ENCODE results near the gene ARHGAP10. TPM values are rescaled to one million over a fixed set of nuclear protein-coding genes. Genes with fewer than 3 reads are reported as not detected.

The ARHGAP10 gene
- polyA plus RNA-seq, 1 experiment, result 20.2 TPM

DNA sequence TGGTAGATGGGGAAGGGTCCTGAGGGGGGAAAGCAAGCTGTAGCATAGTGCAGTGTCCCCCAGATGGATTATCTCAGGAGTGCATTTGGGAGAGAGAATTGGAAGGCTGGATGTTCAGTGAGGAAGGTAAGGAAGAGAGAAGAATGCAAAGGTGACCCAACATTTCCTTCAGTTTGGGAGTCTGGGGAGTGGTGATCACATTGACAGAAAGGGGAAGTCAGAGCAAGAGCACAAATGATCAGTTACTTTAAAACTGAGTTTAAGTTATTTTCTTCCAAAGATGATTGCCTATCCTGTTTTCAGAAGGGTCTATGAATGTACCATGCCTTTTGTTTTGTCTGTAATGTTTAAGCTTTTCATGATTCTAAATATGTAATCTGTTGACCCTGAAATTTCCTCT lies 47.6 kb downstream of the ARHGAP10 start:
- TF ChIP-seq, protein P1, sequence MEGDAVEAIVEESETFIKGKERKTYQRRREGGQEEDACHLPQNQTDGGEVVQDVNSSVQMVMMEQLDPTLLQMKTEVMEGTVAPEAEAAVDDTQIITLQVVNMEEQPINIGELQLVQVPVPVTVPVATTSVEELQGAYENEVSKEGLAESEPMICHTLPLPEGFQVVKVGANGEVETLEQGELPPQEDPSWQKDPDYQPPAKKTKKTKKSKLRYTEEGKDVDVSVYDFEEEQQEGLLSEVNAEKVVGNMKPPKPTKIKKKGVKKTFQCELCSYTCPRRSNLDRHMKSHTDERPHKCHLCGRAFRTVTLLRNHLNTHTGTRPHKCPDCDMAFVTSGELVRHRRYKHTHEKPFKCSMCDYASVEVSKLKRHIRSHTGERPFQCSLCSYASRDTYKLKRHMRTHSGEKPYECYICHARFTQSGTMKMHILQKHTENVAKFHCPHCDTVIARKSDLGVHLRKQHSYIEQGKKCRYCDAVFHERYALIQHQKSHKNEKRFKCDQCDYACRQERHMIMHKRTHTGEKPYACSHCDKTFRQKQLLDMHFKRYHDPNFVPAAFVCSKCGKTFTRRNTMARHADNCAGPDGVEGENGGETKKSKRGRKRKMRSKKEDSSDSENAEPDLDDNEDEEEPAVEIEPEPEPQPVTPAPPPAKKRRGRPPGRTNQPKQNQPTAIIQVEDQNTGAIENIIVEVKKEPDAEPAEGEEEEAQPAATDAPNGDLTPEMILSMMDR (IDR thresholded peaks at IDR 0.05; ENCODE audit: insufficient read depth, low read depth, low read length), result no peak
- POLR2A ChIA-PET, result no interaction called here
- peaks cover 1% of the 10 kb centered on the region for H3K36me3 ChIP-seq (ENCODE audit: control insufficient read depth, insufficient read depth, low read length)
- no peak overlapping the region for H3K4me3 ChIP-seq (ENCODE audit: low read depth, low read length)
- H3K27me3 ChIP-seq (ENCODE audit: control insufficient read depth, insufficient read depth, low read length), result no peaks in the 10 kb centered on the region
- DNase-seq (ENCODE audit: low read depth), result no peak
- CTCF ChIA-PET, result interaction anchor here (1.5 kb wide), 1 partner anchor 88 kb away, joined by 4 read pairs; no protein-coding TSS in a partner anchor

GRCh38 chr4:147780137-147780777 lies 48.4 kb downstream of the ARHGAP10 start:
- no peak overlapping the region for H3K4me3 ChIP-seq (ENCODE audit: low read depth, low read length)
- H3K27me3 ChIP-seq (ENCODE audit: control insufficient read depth, insufficient read depth, low read length), result no peaks in the 10 kb centered on the region
- DNase-seq (ENCODE audit: low read depth), result no peak
- POLR2A ChIA-PET, result no interaction called here
- peaks cover 1% of the 10 kb centered on the region for H3K36me3 ChIP-seq (ENCODE audit: control insufficient read depth, insufficient read depth, low read length)
- CTCF ChIA-PET, result interaction anchor here (1.5 kb wide), 1 partner anchor 87 kb away, joined by 4 read pairs; no protein-coding TSS in a partner anchor
- TF ChIP-seq, protein P1 (IDR thresholded peaks at IDR 0.05; ENCODE audit: insufficient read depth, low read depth, low read length), result no peak

DNA sequence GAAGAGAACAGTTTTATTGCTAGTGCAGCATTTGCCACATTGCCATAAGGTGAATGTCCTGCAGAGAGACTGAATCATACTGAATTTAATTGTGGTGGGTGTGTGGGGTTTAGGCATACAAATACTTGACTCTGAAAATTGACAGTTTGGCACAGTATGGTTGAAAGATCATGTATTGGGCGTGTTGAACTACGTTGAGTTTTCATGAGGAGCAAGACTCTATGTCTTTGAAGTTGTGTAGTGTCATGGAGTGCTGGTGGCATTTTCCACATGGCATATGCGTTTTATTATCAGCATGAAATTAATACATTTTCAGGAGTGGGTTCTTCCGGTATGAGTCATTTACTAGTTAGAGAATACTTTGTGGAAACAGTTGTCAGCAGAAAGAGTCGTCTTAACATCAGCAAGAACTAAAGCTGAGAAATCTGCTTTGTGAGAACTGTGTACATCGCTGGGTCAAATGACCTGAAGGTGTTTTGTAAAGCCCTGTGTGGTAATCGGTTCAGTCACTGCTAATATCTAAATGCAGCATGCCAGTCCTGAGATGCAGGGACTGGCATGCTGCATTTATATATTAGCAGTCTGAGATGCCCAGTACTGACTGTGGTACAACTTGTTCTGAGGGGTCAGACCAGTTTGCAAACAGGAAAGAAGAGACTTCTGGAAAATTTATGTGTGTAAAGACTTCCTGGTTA lies 50.3 kb downstream of the ARHGAP10 start:
- TF ChIP-seq, protein P1 (IDR thresholded peaks at IDR 0.05; ENCODE audit: insufficient read depth, low read depth, low read length), result no peak
- DNase-seq (ENCODE audit: low read depth), result no peak
- Histone ChIP-seq H3K27me3 (ENCODE audit: control insufficient read depth, insufficient read depth, low read length) (no peaks in the 10 kb centered on the region), H3K36me3 (ENCODE audit: control insufficient read depth, insufficient read depth, low read length) (peaks cover 1% of the 10 kb centered on the region), H3K4me3 (ENCODE audit: low read depth, low read length) (no peak overlapping the region)
- ChIA-PET CTCF (no interaction called here), POLR2A (no interaction called here)

GRCh38 chr4:147785129-147785528 lies 53.2 kb downstream of the ARHGAP10 start:
- no peak overlapping the region for H3K4me3 ChIP-seq (ENCODE audit: low read depth, low read length)
- POLR2A ChIA-PET, result no interaction called here
- CTCF ChIA-PET, result interaction anchor here (1.2 to 1.8 kb wide), 2 partner anchors 11 to 45 kb away, joined by 4 read pairs; no protein-coding TSS in a partner anchor
- TF ChIP-seq, protein P1 (IDR thresholded peaks at IDR 0.05; ENCODE audit: insufficient read depth, low read depth, low read length), result no peak
- H3K36me3 ChIP-seq (ENCODE audit: control insufficient read depth, insufficient read depth, low read length), result no peaks in the 10 kb centered on the region; the same call in 1 of the 2 replicates
- H3K27me3 ChIP-seq (ENCODE audit: control insufficient read depth, insufficient read depth, low read length), result no peaks in the 10 kb centered on the region
- no peak for DNase-seq (ENCODE audit: low read depth)

DNA sequence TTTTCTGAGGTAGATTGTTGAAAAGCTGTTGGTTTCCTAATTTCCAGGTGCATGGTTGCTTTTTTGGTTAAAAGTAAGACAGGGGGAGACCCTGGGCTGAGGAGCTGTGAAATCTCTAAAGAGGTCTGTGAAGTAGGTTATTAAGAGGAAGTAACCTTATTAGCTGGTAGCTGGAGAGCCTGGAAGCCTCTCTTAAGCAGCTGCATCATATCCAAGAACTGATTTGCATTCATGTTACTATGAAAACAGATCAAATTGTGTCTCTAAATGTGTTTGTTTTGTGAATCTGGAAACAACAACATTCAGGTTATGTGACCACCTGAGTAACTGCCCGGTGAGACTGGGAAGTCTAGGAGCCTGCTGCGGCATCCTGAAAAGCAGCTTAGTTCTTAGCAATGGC lies 54.1 kb downstream of the ARHGAP10 start:
- CTCF ChIA-PET, result interaction anchor here (1.2 to 1.8 kb wide), 2 partner anchors 10 to 46 kb away, joined by 4 read pairs; no protein-coding TSS in a partner anchor
- no peaks in the 10 kb centered on the region for H3K27me3 ChIP-seq (ENCODE audit: control insufficient read depth, insufficient read depth, low read length)
- TF ChIP-seq, protein P1 (IDR thresholded peaks at IDR 0.05; ENCODE audit: insufficient read depth, low read depth, low read length), result no peak
- H3K4me3 ChIP-seq (ENCODE audit: low read depth, low read length), result no peak overlapping the region
- H3K36me3 ChIP-seq (ENCODE audit: control insufficient read depth, insufficient read depth, low read length), result no peaks in the 10 kb centered on the region
- POLR2A ChIA-PET, result no interaction called here
- DNase-seq (ENCODE audit: low read depth), result no peak

Data from BJ (cell line).